HG02588 (cell line): ENCODE measurements around the gene LDAF1.
"Not testable (repeated sequence)": the region's sequence is repeated elsewhere in the genome, so short reads cannot be mapped to it uniquely, and the experiment has no call there.

Experiments used
- ATAC-seq: cut with Tn5 transposase; IDR thresholded peaks from one replicate; pipeline ENCODE4 v1.9.1; 2021; ENCODE audit warnings: mild to moderate bottlenecking, moderate library complexity; ENCODE audit not compliant: unreplicated experiment

LDAF1 gene

GRCh38 chr16:21158208-21159110 is at the start of gene LDAF1:
Gene LDAF1, plus strand, starts transcription at chr16:21158674. Its CDS starts 2,509 bp downstream, at chr16:21161183.
- ATAC-seq = peak; percentile 91

GRCh38 chr16:21115551-21115950 is 42.9 kb upstream of the LDAF1 start:
- not testable (repeated sequence) for ATAC-seq

GRCh38 chr16:21116148-21116693 is 42.3 kb upstream of the LDAF1 start:
- ATAC-seq = no peak

- no peak for ATAC-seq
These were observed 40.9 kb upstream of the LDAF1 start for GRCh38 chr16:21117567-21117966.

GRCh38 chr16:21120976-21121520 is 37.4 kb upstream of the LDAF1 start:
- ATAC-seq = no peak

GRCh38 chr16:21125191-21125590 is 33.3 kb upstream of the LDAF1 start:
- no peak for ATAC-seq

- ATAC-seq = no peak
These were observed 32.0 kb upstream of the LDAF1 start for GRCh38 chr16:21126518-21126917.

- no peak for ATAC-seq
These were observed 29.5 kb upstream of the LDAF1 start for GRCh38 chr16:21128991-21129390.

- no peak for ATAC-seq
These were observed 27.7 kb upstream of the LDAF1 start for GRCh38 chr16:21130811-21131210.

GRCh38 chr16:21134053-21134452 is 24.4 kb upstream of the LDAF1 start:
- no peak for ATAC-seq

- no peak for ATAC-seq
These were observed 12.7 kb upstream of the LDAF1 start for GRCh38 chr16:21145738-21146137.

- ATAC-seq = no peak
These were observed 8.0 kb upstream of the LDAF1 start, which contains the start of gene DNAH3 for GRCh38 chr16:21150375-21151001. Gene DNAH3, minus strand, starts transcription at chr16:21150846. Its CDS starts 527 bp downstream, at chr16:21150319.

GRCh38 chr16:21152160-21153030 is 6.1 kb upstream of the LDAF1 start:
- not testable (repeated sequence) for ATAC-seq

- not testable (repeated sequence) for ATAC-seq
These were observed 5.2 kb upstream of the LDAF1 start for GRCh38 chr16:21153124-21153729.

- not testable (repeated sequence) for ATAC-seq
These were observed 2.5 kb upstream of the LDAF1 start for GRCh38 chr16:21156011-21156410.

GRCh38 chr16:21156767-21157467 is 1.6 kb upstream of the LDAF1 start:
- no peak for ATAC-seq

GRCh38 chr16:21157632-21158031 is 842 bp upstream of the LDAF1 start:
- ATAC-seq = no peak

- no peak for ATAC-seq
These were observed 942 bp downstream of the LDAF1 start for GRCh38 chr16:21159281-21159951.

GRCh38 chr16:21160276-21160675 is 1.8 kb downstream of the LDAF1 start:
- ATAC-seq = no peak
